Epithelial cell of alveolus of lung (primary cell): ENCODE results near the gene LRRC3B. TPM values are rescaled to one million over a fixed set of nuclear protein-coding genes. Genes with fewer than 3 reads are reported as not detected.

ENCODE experiments used
- total RNA-seq: library from RNA; depleted of rRNA; stranded (reverse); fragments of >200 nt; gene quantifications from 2 replicates; pipeline ENCODE4 v1.2.1, GENCODE V29; 2015

The LRRC3B gene, protein sequence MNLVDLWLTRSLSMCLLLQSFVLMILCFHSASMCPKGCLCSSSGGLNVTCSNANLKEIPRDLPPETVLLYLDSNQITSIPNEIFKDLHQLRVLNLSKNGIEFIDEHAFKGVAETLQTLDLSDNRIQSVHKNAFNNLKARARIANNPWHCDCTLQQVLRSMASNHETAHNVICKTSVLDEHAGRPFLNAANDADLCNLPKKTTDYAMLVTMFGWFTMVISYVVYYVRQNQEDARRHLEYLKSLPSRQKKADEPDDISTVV
- total RNA-seq: not detected in 2 replicates

DNA sequence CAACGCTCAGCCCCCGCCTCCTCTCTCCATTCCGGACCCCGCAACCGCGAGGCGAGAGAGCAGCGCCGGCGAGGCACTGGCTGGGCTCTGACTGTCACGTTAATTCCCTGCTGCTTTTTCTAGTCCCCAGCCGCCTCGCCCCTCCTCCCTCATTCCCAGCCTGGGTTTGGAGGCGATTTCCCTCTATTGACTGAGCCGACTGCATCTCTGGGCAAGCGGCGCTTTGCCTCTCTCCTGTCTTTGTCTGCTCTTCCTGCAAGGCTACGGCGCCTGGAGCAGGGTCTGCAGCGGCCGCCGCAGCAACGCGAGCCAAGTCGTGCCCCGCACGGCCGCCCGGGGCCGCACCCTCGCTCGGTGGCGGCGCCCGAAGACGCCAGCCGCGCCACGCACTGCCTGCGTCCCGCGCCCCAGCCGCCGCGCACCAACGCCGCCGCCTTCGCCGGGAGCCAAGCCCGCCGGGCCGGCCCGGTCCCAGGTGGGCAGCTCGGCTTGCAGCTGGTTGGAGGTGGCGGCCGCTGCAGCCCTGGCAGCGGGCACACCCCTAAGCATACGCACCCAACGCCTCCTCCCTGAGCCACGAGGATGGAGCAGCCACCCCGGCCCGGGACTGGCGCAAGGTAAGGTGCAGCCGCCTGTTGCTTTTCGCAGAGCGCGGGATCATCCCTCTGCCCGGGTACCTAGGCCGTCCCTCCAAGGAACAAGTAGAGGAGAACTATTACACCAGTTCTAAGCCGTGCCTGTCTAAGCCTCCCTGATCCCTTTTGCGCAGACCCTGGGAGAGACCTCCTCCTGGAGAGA is at the start of gene LRRC3B:
LRRC3B (plus strand) TSS at position 152 of the 798 bp plus-strand sequence. CDS start 86,901 bp downstream, outside the sequence.

